GM15510 (cell line): ENCODE results near the gene PLXNA4.

Experiments used
- POLR2A ChIP-seq: IDR thresholded peaks from 3 replicates; pipeline ENCODE4 v1.6.1; 2011; ENCODE audit warnings: borderline replicate concordance; ENCODE audit not compliant: insufficient read length; ENCODE audit errors: extremely low read depth

The PLXNA4 gene

DNA sequence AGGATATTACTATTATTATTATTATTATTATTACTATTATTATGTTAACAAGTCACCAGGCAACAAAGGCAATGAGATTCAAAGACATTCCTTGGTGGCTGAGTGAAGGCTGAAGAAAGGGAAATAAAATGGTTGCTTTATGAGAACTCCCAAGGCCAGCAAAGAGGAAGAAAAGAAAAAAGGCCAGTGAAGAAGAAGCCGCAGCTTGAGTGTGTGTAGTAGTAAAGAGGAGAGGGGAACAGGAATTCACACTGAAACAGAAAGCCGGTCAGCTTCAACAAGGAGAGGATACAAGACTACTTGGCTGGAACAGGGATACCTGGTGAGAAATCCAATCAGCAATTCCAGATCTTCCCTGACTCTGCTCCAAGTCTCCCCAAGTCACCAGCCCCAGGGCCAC is 42.4 kb downstream of the PLXNA4 start:
- TF ChIP-seq POLR2A: no peak

- no peak for TF ChIP-seq POLR2A
These were observed 44.0 kb downstream of the PLXNA4 start for GRCh38 chr7:132532281-132532680.

DNA sequence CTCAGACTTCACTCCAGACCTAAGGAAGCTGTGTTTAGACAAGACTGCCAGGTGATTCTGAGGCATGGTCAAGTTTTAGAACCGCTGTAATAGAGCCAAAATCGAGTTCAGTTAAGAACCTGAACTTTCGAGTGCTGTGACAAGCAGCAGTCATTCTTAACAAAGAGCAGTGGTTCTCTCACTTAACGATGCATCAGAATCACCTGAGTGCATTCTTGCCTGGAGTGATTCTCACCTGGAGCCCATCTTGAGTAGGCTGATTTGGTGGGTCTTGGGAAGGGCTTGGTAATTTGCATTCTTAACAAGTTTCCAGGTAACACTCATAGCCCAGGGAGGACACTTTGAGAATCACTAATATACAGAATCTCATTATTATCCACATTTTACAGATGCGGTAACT is 44.7 kb downstream of the PLXNA4 start:
- no peak for TF ChIP-seq POLR2A

GRCh38 chr7:132528695-132529094 is 47.6 kb downstream of the PLXNA4 start:
- TF ChIP-seq POLR2A: no peak

GRCh38 chr7:132527467-132528410 is 48.5 kb downstream of the PLXNA4 start:
- TF ChIP-seq POLR2A: no peak

- TF ChIP-seq POLR2A: no peak
These were observed 50.0 kb downstream of the PLXNA4 start for GRCh38 chr7:132526111-132526740.

DNA sequence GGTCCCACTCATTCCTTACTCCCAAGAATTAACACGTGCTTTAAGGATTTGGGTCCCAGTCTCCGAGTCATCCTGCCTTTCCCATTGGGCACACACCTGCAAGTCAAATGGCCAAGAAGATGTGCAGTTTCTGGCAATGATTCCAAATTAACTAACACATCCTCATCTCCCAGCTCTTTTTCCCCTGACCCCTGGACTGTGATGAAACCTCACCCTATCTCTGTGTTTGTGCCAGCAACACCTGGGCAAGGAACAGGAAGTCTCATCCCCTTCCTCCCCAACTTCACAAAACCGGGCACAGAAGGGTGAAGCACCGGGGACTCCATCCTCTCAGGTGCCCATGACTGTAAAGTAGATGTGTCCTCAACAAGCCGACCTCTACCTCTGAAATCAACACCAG is 54.8 kb downstream of the PLXNA4 start:
- no peak for TF ChIP-seq POLR2A

GRCh38 chr7:132520591-132521280 is 55.5 kb downstream of the PLXNA4 start:
- TF ChIP-seq POLR2A: no peak

DNA sequence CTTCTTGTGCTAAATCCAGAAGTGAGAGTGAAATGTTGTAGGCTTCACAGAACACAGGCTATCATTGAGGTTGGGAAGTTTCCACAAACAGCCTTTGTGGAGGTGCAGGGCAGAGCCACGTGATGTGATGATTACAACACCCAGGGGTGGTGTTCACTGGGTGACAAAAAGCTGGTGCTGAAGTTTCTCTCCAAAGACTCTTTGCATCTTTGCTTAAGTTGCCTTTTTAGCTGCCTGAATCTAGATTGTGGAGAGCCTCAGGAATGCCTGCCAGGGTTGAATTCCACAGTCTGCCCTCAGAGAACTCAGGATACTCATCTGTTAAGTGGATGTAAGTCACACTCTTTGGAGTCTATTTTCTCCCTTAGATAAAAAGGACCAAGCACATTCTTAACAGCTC is 56.3 kb downstream of the PLXNA4 start:
- TF ChIP-seq POLR2A: no peak

GRCh38 chr7:132518839-132519173 is 57.5 kb downstream of the PLXNA4 start:
- TF ChIP-seq POLR2A: no peak

DNA sequence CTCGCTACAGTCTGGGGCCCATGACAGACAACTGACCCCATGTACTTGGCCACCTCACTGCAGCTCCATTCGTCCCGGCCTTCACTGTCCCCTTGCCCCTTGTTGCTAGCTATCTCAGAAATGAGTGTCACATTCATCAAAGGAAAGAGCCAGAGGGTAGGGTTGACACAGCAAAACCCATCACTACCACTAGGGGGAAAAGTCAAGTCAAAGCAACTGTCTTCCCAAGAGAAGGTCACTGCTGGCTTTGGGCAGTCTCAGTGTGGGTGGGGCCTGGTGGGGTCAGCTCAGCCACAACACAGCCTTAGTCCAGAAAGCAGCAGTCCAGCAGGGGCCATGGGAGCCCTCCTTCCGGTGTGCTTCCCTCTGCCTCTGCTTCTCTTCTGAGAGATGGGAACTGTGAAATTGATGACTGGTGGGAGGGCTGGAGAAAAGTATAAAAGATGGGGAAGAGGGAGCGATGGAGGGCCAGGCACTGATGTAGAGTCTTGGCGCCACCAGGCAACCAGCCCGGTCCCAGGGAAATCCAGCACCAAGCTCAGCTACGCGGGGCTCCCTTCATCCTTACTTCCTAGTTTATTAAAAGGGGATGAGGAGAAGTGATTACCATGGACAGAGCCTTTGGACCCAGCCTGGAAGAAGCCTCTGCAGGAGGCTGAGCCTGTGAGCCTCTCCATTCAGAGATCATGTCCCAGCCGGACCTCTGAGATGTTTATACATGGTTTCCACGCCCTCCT is 58.0 kb downstream of the PLXNA4 start:
- no peak for TF ChIP-seq POLR2A

DNA sequence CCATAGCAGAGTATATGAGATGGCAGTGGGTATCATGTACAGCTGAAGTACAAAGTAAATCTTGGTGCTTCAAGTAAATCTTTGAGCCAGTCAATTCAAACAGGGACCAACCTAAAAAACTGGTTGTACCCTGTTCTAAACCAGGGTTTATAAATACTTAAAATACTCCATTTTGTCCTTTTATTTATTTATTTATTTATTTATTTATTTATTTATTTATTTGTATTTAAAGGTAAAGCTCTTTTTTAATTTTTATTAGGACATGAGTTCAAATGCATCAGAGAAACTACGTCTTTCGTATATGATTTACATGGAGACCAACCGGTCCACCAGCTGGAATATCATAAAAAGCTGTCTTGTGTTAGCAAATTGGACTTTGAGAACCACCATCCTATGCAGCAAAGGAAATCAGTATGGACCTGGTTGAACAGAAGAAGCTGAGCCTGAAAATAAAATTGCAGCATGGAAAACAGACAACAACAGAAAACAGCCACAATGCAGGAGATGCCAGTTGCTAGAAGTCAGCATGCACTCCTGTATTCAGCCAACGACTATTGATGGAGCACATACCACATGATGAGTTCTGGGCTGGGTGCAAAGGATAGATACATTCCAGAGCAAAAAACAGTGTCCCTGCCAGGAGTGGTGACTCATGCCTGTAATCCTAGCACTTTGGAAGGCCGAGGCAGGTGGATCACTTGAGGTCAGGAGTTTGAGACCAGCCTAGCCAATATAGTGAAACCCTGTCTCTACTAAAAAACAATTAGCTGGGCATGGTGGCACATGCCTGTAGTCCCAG is 60.0 kb downstream of the PLXNA4 start:
- TF ChIP-seq POLR2A: no peak

GRCh38 chr7:132515181-132515580 is 61.1 kb downstream of the PLXNA4 start:
- TF ChIP-seq POLR2A: no peak

GRCh38 chr7:132514430-132514829 is 61.8 kb downstream of the PLXNA4 start:
- TF ChIP-seq POLR2A: no peak

- no peak for TF ChIP-seq POLR2A
These were observed 64.3 kb downstream of the PLXNA4 start for GRCh38 chr7:132511921-132512320.

GRCh38 chr7:132511387-132511786 is 64.9 kb downstream of the PLXNA4 start:
- TF ChIP-seq POLR2A: no peak
